NCI-H2196 (cell line): ENCODE results near the gene ZNF205.
"Not testable (repeated sequence)": the region's sequence is repeated elsewhere in the genome, so short reads cannot be mapped to it uniquely, and the experiment has no call there.

Experiments
- DNase-seq: peaks from one replicate; lab custom pipeline; 2025; ENCODE audit not compliant: unreplicated experiment; lab: John Stamatoyannopoulos, UW

Gene ZNF205

GRCh38 chr16:3112058-3112880 lies at the start of gene ZNF205:
TSS of gene ZNF205 (plus strand) at chr16:3112586. CDS start at chr16:3113431, 845 bp downstream.
- DNase-seq = peak; percentile 90

GRCh38 chr16:3063625-3064386 lies 48.6 kb upstream of the ZNF205 start:
- DNase-seq = no peak

GRCh38 chr16:3065069-3065741 lies 47.2 kb upstream of the ZNF205 start, which contains the start of gene IL32:
TSS of gene IL32 (plus strand) at chr16:3065640. CDS start at chr16:3065812, 172 bp downstream.
- no peak for DNase-seq

GRCh38 chr16:3065742-3066439 lies 46.5 kb upstream of the ZNF205 start:
- no peak for DNase-seq

GRCh38 chr16:3066440-3066748 lies 46.0 kb upstream of the ZNF205 start:
- DNase-seq = no peak

- DNase-seq = no peak
Measured at GRCh38 chr16:3068487-3068886, 43.9 kb upstream of the ZNF205 start.

GRCh38 chr16:3069146-3069545 lies 43.2 kb upstream of the ZNF205 start:
- DNase-seq = not testable (repeated sequence)

GRCh38 chr16:3070608-3071111 lies 41.7 kb upstream of the ZNF205 start:
- DNase-seq = no peak

GRCh38 chr16:3071655-3072054 lies 40.7 kb upstream of the ZNF205 start:
- DNase-seq = no peak

GRCh38 chr16:3072148-3072547 lies 40.2 kb upstream of the ZNF205 start:
- DNase-seq = not testable (repeated sequence)

GRCh38 chr16:3072576-3073263 lies 39.7 kb upstream of the ZNF205 start:
- not testable (repeated sequence) for DNase-seq

- DNase-seq = no peak
Measured at GRCh38 chr16:3073448-3073847, 38.9 kb upstream of the ZNF205 start.

- DNase-seq = no peak
Measured at GRCh38 chr16:3074860-3075522, 37.4 kb upstream of the ZNF205 start.

- DNase-seq = no peak
Measured at GRCh38 chr16:3075523-3075915, 36.9 kb upstream of the ZNF205 start.

GRCh38 chr16:3075946-3076345 lies 36.4 kb upstream of the ZNF205 start:
- DNase-seq = not testable (repeated sequence)

GRCh38 chr16:3076577-3076976 lies 35.8 kb upstream of the ZNF205 start:
- no peak for DNase-seq

GRCh38 chr16:3080024-3080423 lies 32.4 kb upstream of the ZNF205 start:
- no peak for DNase-seq

- not testable (repeated sequence) for DNase-seq
Measured at GRCh38 chr16:3081957-3082356, 30.4 kb upstream of the ZNF205 start.

- not testable (repeated sequence) for DNase-seq
Measured at GRCh38 chr16:3083408-3083807, 29.0 kb upstream of the ZNF205 start.

- no peak for DNase-seq
Measured at GRCh38 chr16:3084491-3084890, 27.9 kb upstream of the ZNF205 start.
